ENCODE measurements around the gene KSR2.
"Not testable (repeated sequence)": the region's sequence is repeated elsewhere in the genome, so short reads cannot be mapped to it uniquely, and the experiment has no call there.

Gene KSR2

DNA sequence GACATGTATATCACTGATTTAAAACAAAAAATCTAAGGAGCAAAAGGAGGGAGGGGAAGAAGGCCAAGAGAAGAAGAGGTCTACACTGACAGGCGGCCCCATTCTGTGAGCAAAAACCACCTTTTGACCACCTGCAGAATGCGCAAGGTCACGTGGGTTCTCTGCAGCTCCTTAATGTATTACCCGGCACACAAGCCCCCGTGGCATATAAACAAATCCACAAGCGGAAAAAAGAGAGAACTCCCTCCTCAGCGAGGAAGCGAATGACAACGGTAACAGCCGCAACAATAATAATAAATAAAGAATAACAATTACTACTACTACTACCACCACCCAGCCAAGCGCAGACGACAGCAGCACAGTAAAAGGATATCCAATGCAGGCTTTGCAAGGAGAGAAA, 1.3 kb downstream of the KSR2 start:
- DNase-seq = no peak

- DNase-seq = no peak
Measured at GRCh38 chr12:117967043-117967442, 1.7 kb downstream of the KSR2 start.

DNA sequence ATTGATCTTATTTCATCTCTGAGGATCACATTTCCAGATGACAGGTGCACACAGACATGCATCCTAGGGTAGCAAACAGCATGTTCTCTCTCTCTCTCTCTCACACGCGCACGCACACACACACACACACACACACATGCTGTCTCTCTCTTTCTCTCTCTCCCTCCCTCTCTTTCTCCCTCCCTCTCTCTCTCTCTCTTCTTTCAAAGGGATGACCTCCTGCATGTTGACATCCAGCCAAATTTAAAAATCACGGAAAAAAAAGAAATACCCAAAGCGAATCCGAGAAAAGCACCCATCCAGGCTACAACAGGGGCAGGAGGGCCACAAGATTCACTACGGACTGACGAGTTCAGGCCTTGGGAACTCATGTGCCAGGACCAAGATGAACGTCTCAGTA, 2.3 kb downstream of the KSR2 start:
- DNase-seq = no peak

GRCh38 chr12:117963836-117964235, 5.0 kb downstream of the KSR2 start:
- no peak for DNase-seq

DNA sequence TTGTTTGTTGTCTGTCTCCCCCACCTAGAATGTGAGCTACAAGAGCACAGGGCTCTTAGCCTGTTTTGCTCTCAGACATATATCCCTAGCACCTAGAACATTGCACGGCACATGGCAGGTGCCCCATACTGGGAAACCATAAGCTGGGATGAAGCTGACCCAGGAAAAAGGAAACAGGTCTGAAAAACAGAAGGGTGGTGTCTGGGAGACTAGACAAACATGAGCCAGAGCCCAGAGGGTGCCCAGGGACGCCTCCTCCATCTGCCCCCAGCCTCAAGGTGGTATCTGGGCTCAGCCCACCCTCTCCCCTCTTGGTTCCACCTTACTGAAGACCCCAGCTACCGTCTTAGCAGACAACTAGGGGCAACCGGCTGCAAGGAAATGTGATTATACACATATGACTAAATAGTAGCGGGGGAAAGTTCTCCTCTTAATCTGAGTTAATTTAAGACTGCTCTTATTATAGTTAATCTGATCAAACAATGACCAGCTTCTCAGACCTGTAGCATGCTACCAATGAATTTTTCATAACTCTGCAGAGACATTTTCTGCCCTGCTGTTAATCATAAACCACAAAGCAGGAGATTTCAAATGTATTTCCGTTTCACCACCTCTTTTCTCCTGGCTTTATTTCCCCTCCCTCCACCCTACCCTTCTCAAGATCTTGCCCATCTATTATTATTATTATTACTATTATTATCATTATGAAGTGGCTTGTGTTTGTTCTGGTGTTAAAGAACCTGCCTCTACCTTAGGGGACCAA, 31.9 kb downstream of the KSR2 start:
- DNase-seq = no peak

DNA sequence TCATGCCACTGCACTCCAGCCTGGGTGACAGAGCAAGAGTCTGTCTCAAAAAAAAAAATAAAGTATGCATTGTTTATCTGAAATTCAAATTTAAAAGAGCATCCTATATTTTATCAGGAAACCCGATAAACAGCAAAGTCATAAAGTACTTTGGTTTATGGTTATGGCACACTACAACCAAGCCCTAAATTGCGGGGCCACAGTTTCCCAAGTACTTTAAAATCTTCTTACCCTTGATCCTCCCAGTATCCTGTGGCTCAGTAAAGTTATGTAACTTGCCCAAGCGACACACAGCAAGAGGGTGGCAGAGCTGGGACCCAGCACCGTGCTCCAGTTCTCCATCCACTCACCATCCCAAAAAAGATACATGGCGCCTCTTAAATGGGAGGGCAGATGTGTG, 35.2 kb downstream of the KSR2 start:
- DNase-seq = no peak

- no peak for DNase-seq
Measured at GRCh38 chr12:117926391-117926899, 42.3 kb downstream of the KSR2 start.

GRCh38 chr12:117921929-117922777, 46.6 kb downstream of the KSR2 start:
- no peak for DNase-seq

- DNase-seq = no peak
Measured at GRCh38 chr12:117919479-117919878, 49.3 kb downstream of the KSR2 start.

DNA sequence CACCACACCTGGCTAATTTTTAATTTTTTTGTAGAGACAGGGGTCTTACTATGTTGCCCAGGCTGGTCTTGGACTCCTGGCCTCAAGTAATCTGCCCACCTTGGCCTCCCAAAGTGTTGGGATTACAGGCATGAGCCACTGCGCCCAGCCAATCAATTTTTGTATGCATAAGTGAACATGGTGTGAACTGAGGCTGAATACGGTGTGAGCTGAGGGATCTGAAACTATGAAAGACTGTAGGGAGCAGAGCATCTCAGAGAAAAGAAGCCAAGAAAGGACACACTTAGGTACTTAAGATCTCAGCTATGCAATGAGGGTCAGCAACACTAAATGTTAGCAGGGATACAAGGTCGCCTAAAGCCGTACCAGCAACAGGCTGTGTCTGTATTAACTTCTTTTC, 54.1 kb downstream of the KSR2 start:
- DNase-seq = no peak

GRCh38 chr12:117912756-117913155, 56.0 kb downstream of the KSR2 start:
- DNase-seq = no peak

- no peak for DNase-seq
Measured at GRCh38 chr12:117908411-117908810, 60.4 kb downstream of the KSR2 start.

DNA sequence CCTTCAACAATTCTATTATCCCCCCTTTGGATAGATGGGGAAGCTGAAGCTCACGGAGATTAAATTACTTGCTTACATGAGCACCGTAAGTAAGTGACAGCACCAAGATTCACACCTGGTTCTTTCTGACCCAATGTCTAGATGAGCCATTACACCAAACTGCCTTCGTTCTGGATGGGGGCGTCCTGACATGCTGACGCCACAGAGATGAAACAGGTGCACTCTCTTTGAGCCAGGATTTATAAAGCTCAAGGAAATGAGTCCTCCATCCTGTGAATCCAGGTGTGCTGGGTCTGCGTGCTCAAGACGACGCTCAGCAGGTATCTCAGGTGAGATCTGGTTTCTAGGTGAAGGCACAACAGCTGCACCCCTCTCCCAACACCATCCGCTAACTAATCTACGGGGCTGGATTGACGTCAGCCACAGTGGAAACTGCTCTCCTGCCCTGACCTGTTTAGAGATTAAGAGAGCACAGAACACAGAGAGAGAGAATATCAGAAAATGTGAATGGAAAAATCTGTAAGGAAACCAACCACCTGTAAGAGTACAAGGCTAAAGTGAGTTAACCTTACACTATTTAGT, 61.6 kb downstream of the KSR2 start:
- DNase-seq = no peak

DNA sequence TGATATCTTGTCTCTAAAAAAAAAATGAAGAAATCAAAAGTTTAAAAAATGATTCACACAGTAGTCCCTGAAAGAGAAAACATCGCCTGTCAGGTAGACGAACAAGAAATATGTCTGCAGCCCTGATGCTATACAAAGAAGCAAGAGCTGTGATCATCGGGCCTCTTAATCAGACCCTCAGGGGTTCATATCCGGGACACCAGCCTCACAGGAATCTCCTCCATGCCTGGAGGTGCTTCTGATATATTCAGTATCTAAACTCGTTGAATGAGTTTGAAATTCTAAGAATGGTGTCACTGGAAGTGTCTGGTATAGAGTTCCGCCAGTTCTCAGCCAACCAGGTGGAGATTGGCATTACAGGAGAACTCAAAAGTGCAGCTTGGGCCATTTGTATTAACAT, 64.7 kb downstream of the KSR2 start:
- DNase-seq = no peak

- no peak for DNase-seq
Measured at GRCh38 chr12:117903110-117903840, 65.5 kb downstream of the KSR2 start.

DNA sequence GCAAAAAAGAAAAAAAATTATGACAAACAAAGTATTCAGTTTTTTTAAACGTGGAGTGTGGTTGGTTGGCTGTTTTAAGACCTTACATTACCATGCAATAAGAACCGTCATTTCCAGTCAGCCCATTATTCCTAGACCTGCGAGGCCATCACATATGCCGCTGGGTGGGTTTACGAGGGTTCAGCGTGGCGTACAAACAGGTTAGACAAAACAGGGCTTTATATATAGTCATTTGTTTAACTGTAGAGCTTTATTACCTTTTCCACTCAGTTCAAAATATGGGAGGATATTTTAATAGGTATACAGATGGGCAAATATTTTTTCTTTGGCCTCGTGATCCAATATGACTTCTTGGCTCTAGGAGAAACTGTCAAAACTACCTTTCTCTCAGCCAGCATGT, 67.2 kb downstream of the KSR2 start:
- DNase-seq = no peak

DNA sequence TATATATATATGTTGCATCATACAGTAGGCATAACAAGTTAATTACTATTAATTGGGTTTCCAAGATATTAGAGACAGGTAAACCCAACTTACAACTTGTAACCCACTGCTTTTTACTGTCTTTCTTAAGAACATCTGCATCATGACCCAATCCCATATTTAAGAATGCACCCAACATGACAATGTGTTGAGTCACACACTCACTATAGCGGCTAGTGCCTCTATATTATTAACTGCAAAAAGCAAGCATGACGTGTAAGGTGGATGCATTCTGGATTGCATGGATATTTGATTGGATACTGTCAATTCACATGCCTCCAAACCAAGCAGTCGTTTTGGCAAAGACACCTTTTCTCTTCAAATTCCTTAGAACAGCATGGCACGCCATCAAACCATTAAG, 68.2 kb downstream of the KSR2 start:
- peak; percentile 22 for DNase-seq

DNA sequence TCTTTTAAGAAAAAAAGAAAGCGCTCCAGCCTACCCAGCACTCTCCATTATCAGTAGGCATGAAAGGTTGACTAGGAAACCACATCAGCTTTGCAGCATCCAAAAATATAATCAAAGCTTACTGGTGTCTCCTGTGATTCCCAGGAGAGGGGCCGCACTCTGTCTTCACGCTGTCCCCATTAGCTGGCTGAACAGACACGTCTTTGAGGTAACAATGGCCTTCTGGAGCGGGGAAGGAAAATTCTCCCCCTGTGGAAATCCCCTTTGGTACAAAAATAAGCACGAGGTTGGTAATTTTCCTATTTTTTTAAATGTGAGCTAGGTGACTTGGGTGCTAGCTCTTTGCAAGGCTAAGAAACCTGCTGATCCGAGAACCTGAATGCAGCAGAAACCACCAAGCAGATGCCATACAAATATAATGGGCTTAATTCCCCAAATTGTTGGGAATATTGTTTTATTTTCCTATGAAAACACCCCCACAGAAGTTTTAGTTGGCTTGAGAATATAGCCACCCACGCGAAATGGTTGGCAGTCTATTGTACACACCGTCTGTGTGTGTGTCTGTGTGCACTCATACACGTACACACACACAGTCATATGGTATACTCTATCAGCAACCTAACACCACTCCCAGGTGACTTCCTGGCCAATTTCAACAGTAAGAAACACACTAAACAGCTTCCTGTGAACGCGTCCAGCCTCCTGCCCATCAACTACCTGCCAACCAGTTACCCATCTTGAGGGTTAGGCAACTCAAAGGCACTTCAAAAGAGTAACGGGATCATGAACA, 71.2 kb downstream of the KSR2 start:
- DNase-seq = no peak

GRCh38 chr12:117896009-117896408, 72.8 kb downstream of the KSR2 start:
- DNase-seq = no peak

DNA sequence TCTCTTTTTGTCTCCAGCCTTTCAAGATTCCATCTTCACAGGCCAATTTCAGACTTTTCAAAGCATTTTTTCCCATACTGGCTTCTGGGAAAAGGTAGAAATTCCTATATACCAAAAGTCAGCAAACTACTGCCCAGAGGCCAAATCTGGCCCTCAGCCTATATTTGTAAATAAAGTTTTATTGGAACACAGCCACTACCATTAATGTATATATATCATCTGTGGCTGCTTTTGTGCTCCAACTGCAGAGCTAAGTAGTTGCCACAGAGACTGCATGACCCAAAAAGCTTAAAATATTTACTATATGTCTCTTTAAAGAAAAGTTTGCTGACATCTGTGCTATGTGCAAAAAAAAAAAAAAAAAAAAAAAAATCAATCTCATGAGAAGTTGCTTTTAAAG, 76.3 kb downstream of the KSR2 start:
- DNase-seq = no peak

DNA sequence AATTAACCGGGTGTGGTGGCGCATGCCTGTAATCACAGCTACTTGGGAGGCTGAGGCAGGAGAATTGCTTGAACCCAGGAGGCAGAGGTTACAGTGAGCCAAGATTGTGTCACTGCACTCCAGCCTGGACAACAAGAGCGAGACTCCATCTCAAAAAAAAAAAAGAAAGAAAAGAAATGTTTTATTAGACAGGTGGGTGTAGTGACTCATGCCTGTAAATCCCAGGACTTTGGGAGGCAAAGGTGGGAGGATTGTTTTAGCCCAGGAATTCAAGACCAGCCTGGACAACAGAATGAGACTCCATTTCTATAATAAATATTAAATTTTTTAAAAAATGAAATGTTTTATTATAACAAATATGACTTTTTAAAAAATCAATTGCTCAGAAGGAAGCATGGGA, 77.5 kb downstream of the KSR2 start:
- DNase-seq = not testable (repeated sequence)

DNA sequence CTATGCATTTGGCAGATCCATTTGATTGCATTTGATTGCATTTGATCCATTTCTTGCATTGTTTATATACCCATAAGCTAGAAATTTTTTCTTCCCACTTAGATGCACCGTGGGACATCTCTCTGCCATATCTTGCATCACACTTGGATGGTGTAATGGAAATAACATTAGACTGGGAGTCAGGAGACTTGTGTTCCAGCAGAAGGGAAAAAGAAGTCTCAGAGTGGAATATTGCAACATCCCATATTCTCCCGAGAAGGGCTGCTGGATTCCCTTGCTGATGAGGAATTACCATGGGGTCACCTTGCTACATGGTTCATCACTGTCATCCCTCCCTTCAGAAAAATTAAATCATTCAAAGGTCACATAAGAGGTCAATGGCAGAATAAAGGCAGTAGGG, 78.1 kb downstream of the KSR2 start:
- no peak for DNase-seq

Data from fibroblast of skin of back (primary cell).